Ascending aorta (tissue), 2 donors: ENCODE measurements around the gene NME7. TPM values are rescaled to one million over a fixed set of nuclear protein-coding genes. Genes with fewer than 3 reads are reported as not detected.

Source experiments
- DNase-seq, 2 donors: peaks; one replicate each; pipeline ENCODE4 v3.0.0-alpha.2; 2019; ENCODE audit warnings: low spot score in 2 of 2
- H3K27ac ChIP-seq, 2 donors: fragments of 200-600 bp; sonication (generic); one replicate each; pipeline ENCODE4 v1.5.1; 2016 to 2017; ENCODE audit warnings: mild to moderate bottlenecking in 1 of 2
- H3K27me3 ChIP-seq: fragments of 200-600 bp; sonication (generic); one replicate; pipeline ENCODE4 v1.5.1; 2017
- H3K36me3 ChIP-seq, 2 donors: fragments of 200-600 bp; sonication (generic); one replicate each; pipeline ENCODE4 v1.5.1; 2016
- H3K4me1 ChIP-seq, 2 donors: fragments of 200-600 bp; sonication (generic); one replicate each; pipeline ENCODE4 v1.5.1; 2016 to 2017; ENCODE audit warnings: mild to moderate bottlenecking in 1 of 2
- H3K4me3 ChIP-seq, 2 donors: fragments of 200-600 bp; sonication (generic); one replicate each; pipeline ENCODE4 v1.5.1; 2016 to 2017; ENCODE audit warnings: mild to moderate bottlenecking in 1 of 2
- H3K9me3 ChIP-seq, 2 donors: fragments of 200-600 bp; sonication (generic); one replicate each; pipeline ENCODE4 v1.5.1; 2016
- intact Hi-C: fragments of 100-400 bp; cut with DNase I; formaldehyde crosslinking; loops from one replicate; pipeline ENCODE4 v1.15.1; 2023
- total RNA-seq: library from RNA; depleted of rRNA; stranded (reverse); fragments of >200 nt; gene quantifications from one replicate; pipeline ENCODE4 v1.1.0, GENCODE V29; 2016
- TF ChIP-seq, protein P1 (sequence below), 3 experiments: fragments of 200-600 bp in 2 of 3; fragments of 450-650 bp in 1 of 3; sonication (generic) in 2 of 3; IDR thresholded peaks; one replicate each; pipeline ENCODE4 v1.5.1; 2016 to 2019; ENCODE audit warnings: antibody characterized with exemption in 3 of 3, mild to moderate bottlenecking in 1 of 3, moderate library complexity in 1 of 3

Gene NME7
- total RNA-seq, 1 donor from 2014 or later, result 4.9 TPM

DNA sequence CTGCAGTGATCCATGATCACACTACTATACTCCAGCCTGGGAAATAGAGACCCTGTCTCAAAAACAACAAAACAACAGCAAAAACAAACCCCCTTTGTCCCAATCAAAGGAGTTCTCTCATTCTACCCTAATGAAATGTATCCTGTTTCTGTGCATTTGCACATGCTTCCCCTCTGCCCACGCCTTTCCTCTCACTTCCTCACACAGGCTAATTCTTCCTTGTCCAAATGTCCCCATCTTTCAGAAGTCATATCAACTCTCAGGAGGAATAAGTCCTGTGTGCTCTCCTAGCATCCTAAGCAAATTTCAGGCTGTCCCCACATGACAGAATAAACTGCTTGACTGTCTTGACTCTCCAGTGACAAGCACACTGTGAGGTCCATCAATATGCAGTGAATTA, 269.2 kb downstream of the NME7 start:
- Histone ChIP-seq H3K4me1 (peaks cover 0 to 5% of the 10 kb centered on the region in 2 donors), H3K27ac (no peak overlapping the region), H3K4me3 (no peak overlapping the region), H3K36me3 (no peaks in the 10 kb centered on the region), H3K27me3 (no peaks in the 10 kb centered on the region), H3K9me3 (no peaks in the 10 kb centered on the region)
- no peak for DNase-seq
- intact Hi-C loops, result no loop called here
- TF ChIP-seq, protein P1, sequence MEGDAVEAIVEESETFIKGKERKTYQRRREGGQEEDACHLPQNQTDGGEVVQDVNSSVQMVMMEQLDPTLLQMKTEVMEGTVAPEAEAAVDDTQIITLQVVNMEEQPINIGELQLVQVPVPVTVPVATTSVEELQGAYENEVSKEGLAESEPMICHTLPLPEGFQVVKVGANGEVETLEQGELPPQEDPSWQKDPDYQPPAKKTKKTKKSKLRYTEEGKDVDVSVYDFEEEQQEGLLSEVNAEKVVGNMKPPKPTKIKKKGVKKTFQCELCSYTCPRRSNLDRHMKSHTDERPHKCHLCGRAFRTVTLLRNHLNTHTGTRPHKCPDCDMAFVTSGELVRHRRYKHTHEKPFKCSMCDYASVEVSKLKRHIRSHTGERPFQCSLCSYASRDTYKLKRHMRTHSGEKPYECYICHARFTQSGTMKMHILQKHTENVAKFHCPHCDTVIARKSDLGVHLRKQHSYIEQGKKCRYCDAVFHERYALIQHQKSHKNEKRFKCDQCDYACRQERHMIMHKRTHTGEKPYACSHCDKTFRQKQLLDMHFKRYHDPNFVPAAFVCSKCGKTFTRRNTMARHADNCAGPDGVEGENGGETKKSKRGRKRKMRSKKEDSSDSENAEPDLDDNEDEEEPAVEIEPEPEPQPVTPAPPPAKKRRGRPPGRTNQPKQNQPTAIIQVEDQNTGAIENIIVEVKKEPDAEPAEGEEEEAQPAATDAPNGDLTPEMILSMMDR (IDR thresholded peaks at IDR 0.05), result no peak

DNA sequence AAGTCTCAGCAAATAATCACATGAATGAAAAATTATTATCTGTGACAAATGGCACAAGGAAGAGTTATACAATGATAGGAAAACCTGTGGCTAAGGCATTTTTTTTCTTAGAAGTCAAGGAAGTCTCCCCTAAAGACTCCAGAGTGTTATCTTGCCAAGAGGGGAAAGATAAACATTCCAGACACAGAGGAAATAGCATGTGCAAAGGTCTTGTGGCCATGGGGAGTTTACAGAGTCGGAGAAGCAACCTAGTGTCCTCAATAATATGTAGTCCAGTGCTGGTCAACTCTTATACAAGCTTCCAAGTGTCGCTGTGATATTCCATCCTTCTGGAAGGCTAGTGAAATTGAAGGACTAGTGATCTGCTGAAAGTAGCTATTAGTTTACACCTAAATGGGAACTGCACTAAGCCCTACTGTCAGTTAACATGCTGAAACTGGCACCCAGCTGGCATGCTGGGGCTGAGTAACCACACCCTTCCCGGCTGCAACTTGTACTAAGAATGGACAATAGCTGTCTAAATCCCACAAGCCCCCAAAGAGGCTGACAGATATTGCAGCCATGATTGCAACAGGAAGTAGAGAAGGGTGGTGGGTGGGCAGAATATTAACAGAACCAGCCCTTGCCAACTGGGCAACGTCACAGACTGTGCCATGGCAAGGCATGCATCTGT, 272.6 kb downstream of the NME7 start:
- Histone ChIP-seq H3K27ac (no peak overlapping the region), H3K27me3 (no peaks in the 10 kb centered on the region), H3K9me3 (no peaks in the 10 kb centered on the region), H3K4me3 (no peak overlapping the region), H3K4me1 (no peaks in the 10 kb centered on the region), H3K36me3 (no peaks in the 10 kb centered on the region)
- no peak for DNase-seq
- intact Hi-C loops, result no loop called here
- TF ChIP-seq, protein P1 (IDR thresholded peaks at IDR 0.05), result no peak

DNA sequence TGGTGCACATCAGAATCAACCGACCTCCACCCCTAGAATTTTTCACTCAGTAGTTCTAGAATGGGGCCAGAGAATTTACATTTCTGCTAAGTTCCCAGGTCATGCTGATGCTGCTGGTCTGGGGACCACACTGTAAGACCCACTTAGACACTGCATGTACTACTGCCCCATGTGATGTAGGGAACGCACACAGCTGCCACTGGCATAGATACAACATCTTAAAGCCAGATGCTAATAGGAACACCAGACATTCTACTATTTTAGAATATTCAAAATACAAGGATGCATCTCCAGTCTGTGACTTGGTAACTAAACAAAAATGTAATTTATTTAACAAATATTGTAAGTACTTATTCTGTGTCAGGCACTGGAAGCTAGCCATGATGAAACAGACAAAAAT, 275.2 kb downstream of the NME7 start:
- TF ChIP-seq, protein P1 (IDR thresholded peaks at IDR 0.05), result no peak
- no peak overlapping the region for H3K4me3 ChIP-seq
- no peak overlapping the region for H3K27ac ChIP-seq
- no peaks in the 10 kb centered on the region for H3K9me3 ChIP-seq
- no peaks in the 10 kb centered on the region for H3K27me3 ChIP-seq
- no peaks in the 10 kb centered on the region for H3K4me1 ChIP-seq
- H3K36me3 ChIP-seq, result no peaks in the 10 kb centered on the region
- DNase-seq, result no peak
- intact Hi-C loops, result no loop called here

DNA sequence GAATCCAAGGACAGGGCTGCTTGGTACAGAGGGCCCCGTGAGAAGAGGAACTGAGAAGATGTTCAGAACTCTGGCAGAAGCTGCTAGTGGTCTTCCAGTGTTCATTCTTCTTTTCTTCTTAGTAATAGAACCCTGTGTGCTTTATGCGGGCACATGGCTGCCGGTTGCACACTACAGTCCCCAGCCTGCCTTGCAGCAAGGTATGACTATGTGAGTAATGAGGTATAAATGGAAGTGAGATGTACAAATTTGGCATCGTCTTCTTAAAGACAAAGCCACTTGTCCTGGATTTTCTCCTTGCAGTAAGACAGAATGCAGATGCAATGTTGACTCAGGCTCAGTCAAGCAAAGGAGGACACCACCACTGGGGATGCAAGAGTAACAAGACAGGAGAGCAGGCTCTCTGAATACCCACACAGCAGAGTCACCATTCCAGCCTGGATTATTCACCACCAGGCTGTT, 276.1 kb downstream of the NME7 start:
- Histone ChIP-seq H3K27ac (no peak overlapping the region), H3K4me1 (no peaks in the 10 kb centered on the region), H3K27me3 (no peaks in the 10 kb centered on the region), H3K4me3 (no peak overlapping the region), H3K36me3 (no peaks in the 10 kb centered on the region), H3K9me3 (no peaks in the 10 kb centered on the region)
- intact Hi-C loops, result no loop called here
- TF ChIP-seq, protein P1 (IDR thresholded peaks at IDR 0.05), result no peak
- DNase-seq, result no peak

DNA sequence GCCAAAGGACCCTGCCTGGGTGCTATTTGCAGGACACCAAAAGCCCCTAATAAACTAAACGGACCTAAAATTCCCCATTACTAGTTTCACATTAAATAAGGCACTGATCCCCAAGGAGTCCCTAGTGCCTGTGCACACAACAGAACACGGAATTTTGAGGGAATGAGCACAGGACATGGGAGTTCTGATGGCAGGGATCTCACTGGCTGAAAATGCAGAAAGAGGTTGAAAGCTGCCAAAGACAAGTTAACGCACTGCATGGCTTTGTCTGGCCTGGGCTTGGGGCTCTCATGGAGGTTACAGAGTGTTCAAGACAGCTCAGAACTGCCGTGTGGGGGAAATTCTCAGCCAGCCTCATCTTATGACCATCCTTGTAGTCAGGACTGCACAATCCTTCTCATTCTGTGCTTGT, 276.7 kb downstream of the NME7 start:
- Histone ChIP-seq H3K9me3 (no peaks in the 10 kb centered on the region), H3K27me3 (no peaks in the 10 kb centered on the region), H3K27ac (no peak overlapping the region), H3K4me1 (no peaks in the 10 kb centered on the region), H3K4me3 (no peak overlapping the region), H3K36me3 (no peaks in the 10 kb centered on the region)
- TF ChIP-seq, protein P1 (IDR thresholded peaks at IDR 0.05), result no peak
- intact Hi-C loops, result no loop called here
- no peak for DNase-seq
